Osteoblast (primary cell): ENCODE measurements around the gene S100A8. TPM values are rescaled to one million over a fixed set of nuclear protein-coding genes. Genes with fewer than 3 reads are reported as not detected.
"Not testable (repeated sequence)": the region's sequence is repeated elsewhere in the genome, so short reads cannot be mapped to it uniquely, and the experiment has no call there.

Source experiments
- DNase-seq: peaks from one replicate; pipeline ENCODE4 v3.0.0; 2011; ENCODE audit warnings: low spot score, mixed read lengths; ENCODE audit not compliant: insufficient read length; ENCODE audit errors: missing footprints
- H2AFZ ChIP-seq: 2 replicates; pipeline ENCODE4 v1.6.0; 2011; ENCODE audit warnings: mild to moderate bottlenecking, low read length
- H3K27ac ChIP-seq: 2 replicates; pipeline ENCODE4 v1.5.1; 2011; ENCODE audit warnings: mild to moderate bottlenecking, low read depth, low read length, moderate library complexity
- H3K27me3 ChIP-seq: 2 replicates; pipeline ENCODE4 v1.6.0; 2012; ENCODE audit warnings: mild to moderate bottlenecking, control low read depth, inconsistent platforms, low read length, moderate library complexity; ENCODE audit not compliant: insufficient read depth
- H3K36me3 ChIP-seq: 2 replicates; pipeline ENCODE4 v1.5.1; 2011; ENCODE audit warnings: mild to moderate bottlenecking, low read length, control low read depth, moderate library complexity; ENCODE audit not compliant: insufficient read depth
- H3K4me1 ChIP-seq: 2 replicates; pipeline ENCODE4 v1.5.1; 2011; ENCODE audit warnings: mild to moderate bottlenecking, low read length, control low read depth, moderate library complexity; ENCODE audit not compliant: insufficient read depth
- H3K4me2 ChIP-seq: 2 replicates; pipeline ENCODE4 v1.6.0; 2011; ENCODE audit warnings: mild to moderate bottlenecking, low read length; ENCODE audit not compliant: insufficient read depth
- H3K4me3 ChIP-seq: fragments of 200-600 bp; sonication (generic); 3 replicates; pipeline ENCODE4 v1.5.1; 2012; ENCODE audit warnings: mild to moderate bottlenecking, low read length, inconsistent platforms; ENCODE audit not compliant: insufficient read depth
- H3K79me2 ChIP-seq: 2 replicates; pipeline ENCODE4 v1.6.0; 2012; ENCODE audit warnings: mild to moderate bottlenecking, low read length, control low read depth, inconsistent platforms; ENCODE audit not compliant: insufficient read depth
- H3K9me3 ChIP-seq: 2 replicates; pipeline ENCODE4 v1.5.1; 2011; ENCODE audit warnings: low read depth, low read length, control low read depth
- H4K20me1 ChIP-seq: 2 replicates; pipeline ENCODE4 v1.6.0; 2012; ENCODE audit warnings: mild to moderate bottlenecking, low read length, control low read depth; ENCODE audit not compliant: insufficient read depth
- CTCF ChIP-seq: IDR thresholded peaks from 2 replicates; pipeline ENCODE4 v1.5.1; 2011; ENCODE audit warnings: mild to moderate bottlenecking, low read depth, low read length, moderate library complexity; ENCODE audit errors: extremely low read depth
- total RNA-seq: library from RNA; depleted of rRNA; stranded (reverse); fragments of >200 nt; gene quantifications from 2 replicates; pipeline ENCODE4 v1.2.3, GENCODE V29; 2012

Gene S100A8
- total RNA-seq, 1 donor, result not detected

- TF ChIP-seq CTCF, result no peak
- DNase-seq, result no peak
- Histone ChIP-seq H3K4me2 (no peak overlapping the region), H3K27ac (no peak overlapping the region), H3K79me2 (no peaks in the 10 kb centered on the region), H3K4me1 (no peaks in the 10 kb centered on the region), H3K27me3 (no peaks in the 10 kb centered on the region), H4K20me1 (no peaks in the 10 kb centered on the region), H3K36me3 (no peaks in the 10 kb centered on the region), H2AFZ (no peak overlapping the region), H3K4me3 (no peak overlapping the region), H3K9me3 (no peaks in the 10 kb centered on the region)
Measured at GRCh38 chr1:153420306-153420705, 29.4 kb upstream of the S100A8 start.

- DNase-seq, H3K36me3 ChIP-seq, H3K4me3 ChIP-seq, H4K20me1 ChIP-seq, H3K4me1 ChIP-seq, H3K27me3 ChIP-seq, H3K9me3 ChIP-seq, H3K4me2 ChIP-seq, H3K27ac ChIP-seq, H2AFZ ChIP-seq, H3K79me2 ChIP-seq: not testable (repeated sequence)
Measured at GRCh38 chr1:153419436-153419793, 28.5 kb upstream of the S100A8 start.

GRCh38 chr1:153418758-153419435 lies 28.0 kb upstream of the S100A8 start:
- not testable (repeated sequence) for H3K9me3 ChIP-seq

GRCh38 chr1:153417136-153417888 lies 26.4 kb upstream of the S100A8 start:
- H3K4me2 ChIP-seq, result no peak overlapping the region
- no peak for TF ChIP-seq CTCF
- no peak overlapping the region for H3K27ac ChIP-seq
- no peaks in the 10 kb centered on the region for H4K20me1 ChIP-seq
- DNase-seq, result no peak
- no peaks in the 10 kb centered on the region for H3K27me3 ChIP-seq
- H2AFZ ChIP-seq, result no peak overlapping the region
- no peaks in the 10 kb centered on the region for H3K4me1 ChIP-seq
- no peaks in the 10 kb centered on the region for H3K36me3 ChIP-seq
- no peaks in the 10 kb centered on the region for H3K79me2 ChIP-seq
- no peak overlapping the region for H3K4me3 ChIP-seq
- H3K9me3 ChIP-seq, result no peaks in the 10 kb centered on the region

More at GRCh38 chr1:153418758-153419435, 28.0 kb upstream of the S100A8 start:
- H3K79me2 ChIP-seq, H3K27me3 ChIP-seq, H2AFZ ChIP-seq, H4K20me1 ChIP-seq, DNase-seq, H3K4me3 ChIP-seq, H3K4me1 ChIP-seq, H3K4me2 ChIP-seq, H3K27ac ChIP-seq, H3K36me3 ChIP-seq: not testable (repeated sequence)
